ENCODE results near the gene PRDX5.

The PRDX5 gene

GRCh38 chr11:64349025-64349387 is 31.1 kb downstream of the PRDX5 start:
- no peak for DNase-seq

GRCh38 chr11:64349404-64349803 is 31.5 kb downstream of the PRDX5 start:
- no peak for DNase-seq

GRCh38 chr11:64351136-64351631 is 33.3 kb downstream of the PRDX5 start:
- DNase-seq, result no peak

- DNase-seq, result peak in 2 of 3 experiments; percentile 90 to 92
Measured at GRCh38 chr11:64352099-64352994, 34.4 kb downstream of the PRDX5 start.

- DNase-seq, result peak in 2 of 3 experiments; percentile 92 to 93
Measured at GRCh38 chr11:64352995-64353714, 35.2 kb downstream of the PRDX5 start.

- DNase-seq, result peak in 1 of 3 experiments; percentile 43
Measured at GRCh38 chr11:64353715-64354506, 36.0 kb downstream of the PRDX5 start.

- DNase-seq, result peak in 2 of 3 experiments; percentile 84 to 88
Measured at GRCh38 chr11:64355078-64355940, 37.4 kb downstream of the PRDX5 start.

GRCh38 chr11:64356498-64357411 is 38.8 kb downstream of the PRDX5 start:
- DNase-seq, result peak in 1 of 3 experiments; percentile 22

GRCh38 chr11:64357446-64357845 is 39.5 kb downstream of the PRDX5 start:
- DNase-seq, result no peak

- DNase-seq, result no peak
Measured at GRCh38 chr11:64357904-64358535, 40.1 kb downstream of the PRDX5 start.

GRCh38 chr11:64358536-64358906 is 40.6 kb downstream of the PRDX5 start:
- DNase-seq, result no peak

GRCh38 chr11:64358907-64359711 is 41.2 kb downstream of the PRDX5 start, which contains the start of gene RPS6KA4:
RPS6KA4 (plus strand) TSS chr11:64359162; CDS start chr11:64359236, 74 bp downstream.
- peak; percentile 34 to 73 (median 60) for DNase-seq

GRCh38 chr11:64359712-64360445 is 42.0 kb downstream of the PRDX5 start:
- DNase-seq, result peak; percentile 15 to 60 (median 49)

- peak in 1 of 3 experiments; percentile 40 for DNase-seq
Measured at GRCh38 chr11:64360448-64360921, 42.6 kb downstream of the PRDX5 start.

- DNase-seq, result peak in 1 of 3 experiments; percentile 6
Measured at GRCh38 chr11:64361659-64362058, 43.7 kb downstream of the PRDX5 start.

GRCh38 chr11:64362339-64362738 is 44.4 kb downstream of the PRDX5 start:
- no peak for DNase-seq

GRCh38 chr11:64364435-64364834 is 46.5 kb downstream of the PRDX5 start:
- DNase-seq, result no peak

GRCh38 chr11:64364911-64365310 is 47.0 kb downstream of the PRDX5 start:
- no peak for DNase-seq
